Trophoblast cell (in vitro differentiated cells and primary cell): Measurements from ENCODE around the gene GGT6.

Experiments used
- DNase-seq, 2 donors: peaks; one replicate each; pipeline ENCODE4 v3.0.0-alpha.2; 2016
- H2AFZ ChIP-seq: 2 replicates; pipeline ENCODE4 v1.6.1; 2013; ENCODE audit warnings: low read length, moderate library complexity, mild to moderate bottlenecking; ENCODE audit not compliant: insufficient read depth, poor library complexity
- H2AK5ac ChIP-seq: 2 replicates; pipeline ENCODE4 v1.6.1; 2013; ENCODE audit warnings: mild to moderate bottlenecking, low read length
- H2BK120ac ChIP-seq: 2 replicates; pipeline ENCODE4 v1.6.1; 2013; ENCODE audit warnings: low read length, mild to moderate bottlenecking, moderate library complexity; ENCODE audit not compliant: insufficient read depth, poor library complexity
- H2BK12ac ChIP-seq: 2 replicates; pipeline ENCODE4 v1.6.1; 2013; ENCODE audit warnings: mild to moderate bottlenecking, low read length, moderate library complexity
- H2BK5ac ChIP-seq: 2 replicates; pipeline ENCODE4 v1.6.1; 2013; ENCODE audit warnings: low read length, low read depth, moderate library complexity, mild to moderate bottlenecking; ENCODE audit not compliant: poor library complexity
- H3K14ac ChIP-seq: 2 replicates; pipeline ENCODE4 v1.6.1; 2013; ENCODE audit warnings: mild to moderate bottlenecking, low read length
- H3K18ac ChIP-seq: 2 replicates; pipeline ENCODE4 v1.6.1; 2013; ENCODE audit warnings: mild to moderate bottlenecking, low read length
- H3K23ac ChIP-seq: 2 replicates; pipeline ENCODE4 v1.6.1; 2013; ENCODE audit warnings: low read length
- H3K27ac ChIP-seq: 2 replicates; pipeline ENCODE4 v1.5.1; 2013; ENCODE audit warnings: low read depth, mild to moderate bottlenecking, inconsistent platforms, low read length, moderate library complexity
- H3K27me3 ChIP-seq: 2 replicates; pipeline ENCODE4 v1.6.1; 2013; ENCODE audit warnings: inconsistent platforms, mild to moderate bottlenecking, low read length, moderate library complexity; ENCODE audit not compliant: insufficient read depth
- H3K36me3 ChIP-seq, 2 experiments: 1 replicate in 1 of 2; 2 replicates in 1 of 2; pipeline ENCODE4 v1.6.1; 2013; ENCODE audit warnings: low read length in 2 of 2, mild to moderate bottlenecking in 2 of 2, moderate library complexity in 1 of 2; ENCODE audit not compliant: insufficient read depth in 2 of 2, control insufficient read depth in 1 of 2
- H3K4ac ChIP-seq: 2 replicates; pipeline ENCODE4 v1.6.1; 2013; ENCODE audit warnings: low read depth, mild to moderate bottlenecking, low read length, moderate library complexity
- H3K4me1 ChIP-seq, 2 experiments: 1 replicate in 1 of 2; 2 replicates in 1 of 2; pipeline ENCODE4 v1.6.1; 2013; ENCODE audit warnings: low read length in 2 of 2, mild to moderate bottlenecking in 2 of 2, moderate library complexity in 1 of 2; ENCODE audit not compliant: insufficient read depth in 2 of 2, control insufficient read depth in 1 of 2
- H3K4me2 ChIP-seq: 2 replicates; pipeline ENCODE4 v1.6.1; 2013; ENCODE audit warnings: inconsistent platforms, mild to moderate bottlenecking, low read length, moderate library complexity
- H3K4me3 ChIP-seq: 2 replicates; pipeline ENCODE4 v1.5.1; 2013; ENCODE audit warnings: mild to moderate bottlenecking, low read depth, low read length, inconsistent platforms
- H3K79me1 ChIP-seq: one replicate; pipeline ENCODE4 v1.6.1; 2013; ENCODE audit warnings: low read length
- H3K79me2 ChIP-seq: 2 replicates; pipeline ENCODE4 v1.6.1; 2013; ENCODE audit warnings: low read length, mild to moderate bottlenecking; ENCODE audit not compliant: control insufficient read depth, insufficient read depth, poor library complexity
- H3K9ac ChIP-seq: 2 replicates; pipeline ENCODE4 v1.6.1; 2013; ENCODE audit warnings: mild to moderate bottlenecking, low read length
- H3K9me3 ChIP-seq: 2 replicates; pipeline ENCODE4 v1.6.1; 2013; ENCODE audit warnings: low read depth, mild to moderate bottlenecking, control low read depth, inconsistent platforms, low read length; ENCODE audit not compliant: insufficient read depth
- H4K12ac ChIP-seq: 2 replicates; pipeline ENCODE4 v1.6.1; 2013; ENCODE audit warnings: low read depth, mild to moderate bottlenecking, low read length, moderate library complexity
- H4K8ac ChIP-seq: 2 replicates; pipeline ENCODE4 v1.6.1; 2013; ENCODE audit warnings: low read depth, mild to moderate bottlenecking, low read length, moderate library complexity
- H4K91ac ChIP-seq: one replicate; pipeline ENCODE4 v1.6.1; 2013; ENCODE audit warnings: low read depth, mild to moderate bottlenecking, low read length, moderate library complexity
- WGBS: extraction: QIAGEN DNeasy Blood & Tissue Kit; methylation state at CpG from one replicate; pipeline ENCODE4 v1.1.7; 2013; ENCODE audit warnings: missing lambda C conversion rate; ENCODE audit not compliant: insufficient read length, insufficient coverage; ENCODE audit errors: extremely low coverage; 5-methylcytosine and 5-hydroxymethylcytosine counted together

GGT6 gene

DNA sequence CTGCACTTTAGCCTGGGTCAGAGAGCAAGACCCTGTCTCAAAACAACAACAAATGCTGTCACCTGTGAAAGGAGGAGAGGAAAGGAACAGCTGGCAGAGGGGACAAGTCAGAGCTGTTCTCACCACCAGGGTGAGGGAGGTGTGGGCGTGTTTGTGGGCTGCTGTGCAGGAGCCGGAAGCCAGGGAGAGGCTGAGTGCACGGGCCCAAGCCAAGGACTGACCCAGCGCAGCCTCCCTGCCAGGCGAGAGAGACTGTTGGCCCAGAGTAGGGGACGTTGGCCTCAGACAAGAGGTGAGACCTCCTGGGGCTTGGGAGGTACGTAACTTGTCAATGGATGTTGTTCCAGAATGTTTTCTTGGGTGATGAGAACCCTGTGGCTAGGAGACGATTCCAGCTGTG is 51.0 kb downstream of the GGT6 start:
- Histone ChIP-seq H3K4me3 (no peak overlapping the region), H3K4me2 (no peak overlapping the region), H2AK5ac (no peak overlapping the region), H3K4ac (peak overlapping the region; percentile 45), H3K9ac (no peak overlapping the region), H2BK120ac (no peak overlapping the region), H4K12ac (no peak overlapping the region), H3K9me3 (no peaks in the 10 kb centered on the region), H3K27ac (no peak overlapping the region), H3K79me2 (peaks cover 54% of the 10 kb centered on the region), H3K14ac (no peak overlapping the region), H2BK12ac (no peak overlapping the region), H2AFZ (no peak overlapping the region), H4K8ac (no peak overlapping the region), H3K23ac (no peak overlapping the region), H3K27me3 (no peaks in the 10 kb centered on the region), H4K91ac (no peak overlapping the region), H3K4me1 (peaks cover 80 to 91% of the 10 kb centered on the region in 2 experiments), H3K79me1 (peaks cover 47% of the 10 kb centered on the region), H3K36me3 (peaks cover 23 to 50% of the 10 kb centered on the region in 2 experiments), H2BK5ac (no peak overlapping the region), H3K18ac (peak overlapping the region; percentile 9)
- WGBS, result no CpG with 5 or more reads among the region's 8 CpGs
- no peak for DNase-seq

DNA sequence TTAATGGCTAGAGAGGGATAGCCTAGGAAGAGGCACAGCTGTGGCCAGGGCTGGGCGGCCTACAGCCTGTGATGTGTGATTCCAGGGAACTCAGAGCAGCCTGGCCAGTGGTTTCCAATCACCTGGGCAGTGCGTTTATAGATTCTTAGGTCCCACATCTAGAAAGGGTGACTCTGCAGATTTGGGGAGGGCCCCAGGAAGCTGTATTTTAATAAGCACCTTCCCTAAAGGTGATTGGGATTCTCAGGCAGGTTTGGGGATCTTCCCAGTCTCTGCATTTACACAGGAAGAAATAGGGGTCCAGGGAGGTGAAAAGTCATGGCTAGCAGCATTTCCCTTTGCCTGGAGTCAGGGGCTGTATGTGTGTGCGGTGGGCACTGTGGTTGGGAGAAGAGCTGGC is 52.2 kb downstream of the GGT6 start:
- no peak overlapping the region for H2BK5ac ChIP-seq

DNA sequence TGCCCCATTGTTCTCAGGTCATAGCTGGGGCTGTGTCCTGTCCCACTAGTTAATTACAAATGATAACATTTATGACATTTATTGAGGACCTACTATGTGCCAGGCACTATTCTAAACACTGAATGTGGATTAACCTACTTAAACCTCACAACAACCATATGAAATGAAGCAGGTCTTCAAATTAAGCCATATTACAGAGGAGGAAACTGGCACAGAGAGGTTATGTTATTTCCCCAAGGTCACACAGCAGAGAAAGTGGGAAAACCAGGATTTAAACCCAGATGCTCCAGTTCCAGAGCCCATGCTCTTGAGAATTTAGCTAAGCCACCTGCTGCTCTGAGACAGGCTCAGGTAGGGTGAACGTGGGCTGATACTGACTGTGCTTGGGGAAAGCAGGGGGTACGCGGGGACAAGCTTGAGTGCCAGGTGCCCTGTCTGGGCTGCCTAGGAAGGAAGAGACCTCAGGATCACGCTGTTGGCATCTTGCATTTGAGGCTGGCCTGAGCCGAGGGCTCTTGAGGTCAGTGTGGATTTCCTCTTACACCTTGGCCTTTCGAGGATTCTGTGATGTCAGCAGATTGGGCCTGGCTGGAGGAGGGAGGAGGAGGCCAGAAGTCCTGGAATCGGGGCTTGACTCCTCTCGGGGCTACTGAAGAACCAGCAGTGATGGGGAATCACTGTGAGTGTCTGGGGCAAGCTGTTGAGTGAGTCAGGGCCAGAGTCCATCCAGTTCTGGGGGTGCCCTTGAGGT is 52.8 kb downstream of the GGT6 start:
- Histone ChIP-seq H4K12ac (no peak overlapping the region), H3K4me2 (no peak overlapping the region), H2BK5ac (no peak overlapping the region), H3K23ac (no peak overlapping the region), H2BK120ac (no peak overlapping the region), H4K8ac (no peak overlapping the region), H3K79me2 (peaks cover 59% of the 10 kb centered on the region), H2AFZ (no peak overlapping the region), H3K27me3 (no peaks in the 10 kb centered on the region), H2BK12ac (peak overlapping the region; percentile 28), H3K18ac (peak overlapping the region; percentile 18), H3K9me3 (no peaks in the 10 kb centered on the region), H2AK5ac (peak overlapping the region; percentile 7), H3K27ac (no peak overlapping the region), H4K91ac (no peak overlapping the region), H3K4ac (peak overlapping the region; percentile 93), H3K79me1 (peaks cover 40% of the 10 kb centered on the region), H3K14ac (peak overlapping the region; percentile 33), H3K4me3 (no peak overlapping the region), H3K4me1 (peaks cover 80 to 91% of the 10 kb centered on the region in 2 experiments), H3K9ac (no peak overlapping the region), H3K36me3 (peaks cover 34 to 58% of the 10 kb centered on the region in 2 experiments)
- WGBS, result no CpG with 5 or more reads among the region's 8 CpGs
- DNase-seq, result no peak

More for the DNA sequence above, 52.2 kb downstream of the GGT6 start:
- Histone ChIP-seq H2BK120ac (no peak overlapping the region), H3K18ac (no peak overlapping the region), H3K79me2 (peaks cover 60% of the 10 kb centered on the region), H3K4me1 (peaks cover 80 to 91% of the 10 kb centered on the region in 2 experiments), H3K4ac (peak overlapping the region; percentile 88), H3K27me3 (no peaks in the 10 kb centered on the region), H3K14ac (no peak overlapping the region), H2AK5ac (no peak overlapping the region), H3K23ac (no peak overlapping the region), H3K9me3 (no peaks in the 10 kb centered on the region), H4K12ac (no peak overlapping the region), H3K36me3 (peaks cover 32 to 52% of the 10 kb centered on the region in 2 experiments), H4K8ac (no peak overlapping the region), H3K27ac (no peak overlapping the region), H2AFZ (no peak overlapping the region), H3K4me3 (no peak overlapping the region), H3K9ac (no peak overlapping the region), H3K4me2 (no peak overlapping the region), H2BK12ac (peak overlapping the region; percentile 28), H4K91ac (no peak overlapping the region), H3K79me1 (peaks cover 44% of the 10 kb centered on the region)
- DNase-seq, result no peak
- WGBS, result no CpG with 5 or more reads among the region's 3 CpGs
